Thyroid gland (tissue), 4 donors: ENCODE data around the gene DPP10.

Experiments
- CTCF ChIP-seq, 6 experiments: fragments of 200-600 bp in 3 of 6; fragments of 450-650 bp in 3 of 6; sonication (generic) in 3 of 6; IDR thresholded peaks; one replicate each; pipeline ENCODE4 v1.5.1; 2016 to 2019; ENCODE audit warnings: antibody characterized with exemption in 6 of 6, mild to moderate bottlenecking in 2 of 6, inconsistent platforms in 1 of 6, moderate library complexity in 1 of 6
- POLR2A ChIP-seq, 2 donors: fragments of 450-650 bp; IDR thresholded peaks; one replicate each; pipeline ENCODE4 v1.6.1; 2017; ENCODE audit warnings: antibody characterized with exemption in 2 of 2, mild to moderate bottlenecking in 2 of 2, moderate library complexity in 1 of 2

- no peak for TF ChIP-seq CTCF (IDR thresholded peaks at IDR 0.05)
- TF ChIP-seq POLR2A (IDR thresholded peaks at IDR 0.05) = no peak
Measured at GRCh38 chr2:115603285-115603684, 1160.8 kb downstream of the DPP10 start.
